ENCODE measurements around the gene ITCH. TPM values are rescaled to one million over a fixed set of nuclear protein-coding genes. Genes with fewer than 3 reads are reported as not detected.

ITCH gene
- total and polyA plus RNA-seq, 2 donors (not counting 3 experiments of a cell fraction or from before 2014, with no cell fraction given), result 6.4 to 57.4 TPM

- Histone ChIP-seq H3K9me3 (replicated peaks; ENCODE audit: control insufficient read depth, insufficient read depth, low read length) (no peaks in the 10 kb centered on the region), H3K36me3 (ENCODE audit: control insufficient read depth in 2 of 2, extremely low read depth in 1 of 2, insufficient read depth in 2 of 2, low read length in 2 of 2) (peaks cover 0 to 5% of the 10 kb centered on the region in 2 experiments), H3K4me1 (ENCODE audit: control insufficient read depth, extremely low read depth, insufficient read depth, low read length) (no peaks in the 10 kb centered on the region), H3K4me2 (ENCODE audit: insufficient read depth, low read length) (no peak overlapping the region), H3K27me3 (ENCODE audit: control insufficient read depth in 2 of 2, insufficient read depth in 2 of 2, low read length in 2 of 2) (no peaks in the 10 kb centered on the region), H4K20me1 (replicated peaks; ENCODE audit: control insufficient read depth, extremely low read depth, insufficient read depth, low read length) (peaks cover 4% of the 10 kb centered on the region), H3K9ac (replicated peaks; ENCODE audit: extremely low read depth, insufficient read depth, low read length) (no peak overlapping the region), H3K79me2 (ENCODE audit: control insufficient read depth, insufficient read depth, low read length) (peaks cover 88% of the 10 kb centered on the region), H3K27ac (ENCODE audit: insufficient read depth, low read depth, low read length) (no peak overlapping the region), H3K9me1 (replicated peaks; ENCODE audit: control insufficient read depth, extremely low read depth, insufficient read depth, low read length) (no peaks in the 10 kb centered on the region), H3K4me3 (replicated peaks in 1 of 3; ENCODE audit: insufficient read depth in 1 of 3, low read depth in 1 of 3, low read length in 3 of 3) (no peak overlapping the region), H2AFZ (ENCODE audit: low read depth, low read length) (no peak overlapping the region)
- TF ChIP-seq POLR2AphosphoS5 (IDR thresholded peaks at IDR 0.05; ENCODE audit: insufficient read depth, low read depth, low read length) (no peak), MAX (IDR thresholded peaks at IDR 0.05; ENCODE audit: insufficient read depth, insufficient read length) (no peak), GATA2 (IDR thresholded peaks at IDR 0.05; ENCODE audit: insufficient read depth, insufficient read length, low read depth, low read length) (no peak), MYC (IDR thresholded peaks at IDR 0.05; ENCODE audit: low read depth, low read length) (no peak), POLR2A (IDR thresholded peaks at IDR 0.05; ENCODE audit: low read depth, low read length) (no peak), FOS (IDR thresholded peaks at IDR 0.05; ENCODE audit: borderline replicate concordance, insufficient read depth, low read length) (no peak), EZH2 (IDR thresholded peaks at IDR 0.05; ENCODE audit: borderline replicate concordance, low read depth, low read length, severe bottlenecking) (no peak), JUN (IDR thresholded peaks at IDR 0.05; ENCODE audit: borderline replicate concordance, insufficient read depth, insufficient read length, low read depth) (no peak), CTCF (IDR thresholded peaks at IDR 0.05; ENCODE audit: extremely low read depth in 1 of 2, insufficient read depth in 1 of 2, low read depth in 1 of 2, low read length in 2 of 2) (no peak)
- FAIRE-seq (no peak), DNase-seq (ENCODE audit: low read depth, low spot score) (no peak)
- CTCF ChIA-PET, result interaction anchor here (1.1 to 2.4 kb wide), 2 partner anchors 14 to 65 kb away, joined by 5 to 8 read pairs; partner anchors contain the start of gene ITCH
- BruUV-seq (replicated peaks), result no TSS peak
- POLR2A ChIA-PET, result no interaction called here
- dilution Hi-C loops (cut with MboI; ENCODE audit: extremely low pct_ligation_motif_present, low sequenced_read_pairs), result no loop called here
- intact Hi-C loops (cut with micrococcal nuclease), result no loop called here
These were observed 14.2 kb downstream of the ITCH start for GRCh38 chr20:34377072-34377847.

All from endothelial cell of umbilical vein (primary cell).